Measurements from ENCODE around the gene DLG5. TPM values are rescaled to one million over a fixed set of nuclear protein-coding genes. Genes with fewer than 3 reads are reported as not detected.

DLG5 gene
- total and polyA plus RNA-seq, 7 donors, result 6.0 to 78.1 (median 41.0) TPM

- H3K27ac ChIP-seq, result no peak overlapping the region
- intact Hi-C loops (cut with DNase I), result no loop called here
- no peak for DNase-seq
- no peaks in the 10 kb centered on the region for H3K36me3 ChIP-seq
- no peak overlapping the region for H3K4me3 ChIP-seq
- peaks cover 0 to 67% (median 51%) of the 10 kb centered on the region in 4 donors for H3K4me1 ChIP-seq
- H3K9me3 ChIP-seq, result no peaks in the 10 kb centered on the region
- no peaks in the 10 kb centered on the region for H3K27me3 ChIP-seq
- no peak for TF ChIP-seq CTCF (IDR thresholded peaks at IDR 0.05)
- 74 to 84% methylated on average over 8 of the region's 8 CpGs for WGBS, 2 donors
Measured at GRCh38 chr10:77904100-77904840, 22.3 kb downstream of the DLG5 start.

- WGBS, 2 donors, result 26 to 79% methylated on average over 5 of the region's 5 CpGs
- Histone ChIP-seq H3K9me3 (no peaks in the 10 kb centered on the region), H3K27me3 (no peaks in the 10 kb centered on the region), H3K4me1 (peaks cover 0 to 59% (median 44%) of the 10 kb centered on the region in 4 donors), H3K27ac (peak overlapping the region in 1 of 4 donors; percentile 22), H3K4me3 (no peak overlapping the region), H3K36me3 (no peaks in the 10 kb centered on the region)
- DNase-seq, result no peak
- intact Hi-C loops (cut with DNase I), result no loop called here
- no peak for TF ChIP-seq EP300 (IDR thresholded peaks at IDR 0.05)
- no peak for TF ChIP-seq POLR2A (IDR thresholded peaks at IDR 0.05)
- TF ChIP-seq POLR2AphosphoS5 (IDR thresholded peaks at IDR 0.05), result no peak
- TF ChIP-seq CTCF (IDR thresholded peaks at IDR 0.05), result no peak
Measured at GRCh38 chr10:77902159-77902558, 24.4 kb downstream of the DLG5 start.

GRCh38 chr10:77901743-77902142 is 24.8 kb downstream of the DLG5 start:
- intact Hi-C loops (cut with DNase I), result no loop called here
- peaks cover 0 to 59% (median 44%) of the 10 kb centered on the region in 4 donors for H3K4me1 ChIP-seq
- H3K4me3 ChIP-seq, result no peak overlapping the region
- TF ChIP-seq POLR2A (IDR thresholded peaks at IDR 0.05) (no peak), POLR2AphosphoS5 (IDR thresholded peaks at IDR 0.05) (no peak), EP300 (IDR thresholded peaks at IDR 0.05) (no peak), CTCF (IDR thresholded peaks at IDR 0.05) (no peak)
- no peaks in the 10 kb centered on the region for H3K9me3 ChIP-seq
- H3K27ac ChIP-seq, result peak overlapping the region in 2 of 4 donors; percentile 22 to 43
- WGBS, 2 donors, result 58 to 85% methylated on average over 6 of the region's 6 CpGs
- no peaks in the 10 kb centered on the region for H3K36me3 ChIP-seq
- H3K27me3 ChIP-seq, result no peaks in the 10 kb centered on the region
- no peak for DNase-seq

GRCh38 chr10:77899690-77900089 is 26.9 kb downstream of the DLG5 start:
- peaks cover 0 to 67% (median 57%) of the 10 kb centered on the region in 4 donors for H3K4me1 ChIP-seq
- H3K9me3 ChIP-seq, result no peaks in the 10 kb centered on the region
- WGBS, 2 donors, result 73 to 85% methylated on average over 4 of the region's 4 CpGs
- peak overlapping the region in 3 of 4 donors; percentile 27 to 53 (median 43) for H3K27ac ChIP-seq
- no peak overlapping the region for H3K4me3 ChIP-seq
- H3K27me3 ChIP-seq, result no peaks in the 10 kb centered on the region
- DNase-seq, result no peak
- H3K36me3 ChIP-seq, result no peaks in the 10 kb centered on the region
- TF ChIP-seq POLR2A (IDR thresholded peaks at IDR 0.05) (no peak), CTCF (IDR thresholded peaks at IDR 0.05) (no peak), EP300 (IDR thresholded peaks at IDR 0.05) (no peak), POLR2AphosphoS5 (IDR thresholded peaks at IDR 0.05) (no peak)
- intact Hi-C loops (cut with DNase I), result no loop called here

GRCh38 chr10:77899080-77899477 is 27.5 kb downstream of the DLG5 start:
- H3K27ac ChIP-seq, result peak overlapping the region; percentile 27 to 53 (median 40)
- TF ChIP-seq CTCF (IDR thresholded peaks at IDR 0.05) (no peak), POLR2AphosphoS5 (IDR thresholded peaks at IDR 0.05) (no peak), POLR2A (IDR thresholded peaks at IDR 0.05) (no peak), EP300 (IDR thresholded peaks at IDR 0.05) (no peak)
- 17 to 37% methylated on average over 4 of the region's 4 CpGs for WGBS, 2 donors
- no peak overlapping the region for H3K4me3 ChIP-seq
- H3K36me3 ChIP-seq, result no peaks in the 10 kb centered on the region
- no peaks in the 10 kb centered on the region for H3K27me3 ChIP-seq
- DNase-seq, result no peak
- peaks cover 0 to 73% (median 61%) of the 10 kb centered on the region in 4 donors for H3K4me1 ChIP-seq
- no peaks in the 10 kb centered on the region for H3K9me3 ChIP-seq
- intact Hi-C loops (cut with DNase I), result no loop called here
